T-helper 2 cell treated with Interferon-gamma antibody and Interleukin-4, amounts not matched to agents 5 μg/mL and 100 μg/mL, for 36 hours (primary cell): ENCODE data around the gene STRIP2.
"Not testable (repeated sequence)": the region's sequence is repeated elsewhere in the genome, so short reads cannot be mapped to it uniquely, and the experiment has no call there.

ENCODE experiments used
- DNase-seq: peaks from one replicate; pipeline ENCODE4 v3.0.0; 2021; ENCODE audit warnings: low spot score
- H3K27ac Mint-ChIP-seq: one replicate; pipeline ENCODE4 v1.8.0; 2021; ENCODE audit warnings: mild to moderate bottlenecking, mixed read lengths
- H3K27me3 Mint-ChIP-seq: one replicate; pipeline ENCODE4 v1.8.0; 2021; ENCODE audit warnings: low read depth, mixed read lengths
- H3K36me3 Mint-ChIP-seq: one replicate; pipeline ENCODE4 v1.8.0; 2021; ENCODE audit warnings: low read depth, mixed read lengths
- H3K4me1 Mint-ChIP-seq: one replicate; pipeline ENCODE4 v1.8.0; 2021; ENCODE audit warnings: low read depth, mixed read lengths
- H3K4me3 Mint-ChIP-seq: one replicate; pipeline ENCODE4 v1.8.0; 2022; ENCODE audit warnings: mild to moderate bottlenecking, moderate library complexity, mixed read lengths
- H3K9me3 Mint-ChIP-seq: one replicate; pipeline ENCODE4 v1.8.0; 2021; ENCODE audit warnings: mixed read lengths

Gene STRIP2

GRCh38 chr7:129501760-129502707, 67.8 kb downstream of the STRIP2 start, which contains the start of gene SMKR1:
Gene SMKR1, plus strand, starts transcription at chr7:129502531. Its CDS starts 294 bp downstream, at chr7:129502825.
- peak within 1 kb of the TSS; percentile 83 for H3K4me3 Mint-ChIP-seq
- no peaks in the 10 kb centered on the region for H3K9me3 Mint-ChIP-seq
- H3K4me1 Mint-ChIP-seq: peaks cover 31% of the 10 kb centered on the region
- peak within 1 kb of the TSS; percentile 84 for H3K27ac Mint-ChIP-seq
- H3K36me3 Mint-ChIP-seq: no peaks in the 10 kb centered on the region
- peak; percentile 88 for DNase-seq
- H3K27me3 Mint-ChIP-seq: peaks cover 10% of the 10 kb centered on the region

GRCh38 chr7:129502708-129503685, 68.8 kb downstream of the STRIP2 start:
- Mint-ChIP-seq H3K4me1 (peaks cover 28% of the 10 kb centered on the region), H3K9me3 (no peaks in the 10 kb centered on the region)
- DNase-seq: no peak

GRCh38 chr7:129503725-129504124, 69.5 kb downstream of the STRIP2 start:
- peak overlapping the region; percentile 79 for H3K27ac Mint-ChIP-seq

More at GRCh38 chr7:129502708-129503685, 68.8 kb downstream of the STRIP2 start:
- H3K36me3 Mint-ChIP-seq: no peaks in the 10 kb centered on the region
- peaks cover 10% of the 10 kb centered on the region for H3K27me3 Mint-ChIP-seq
- peak overlapping the region; percentile 83 for H3K4me3 Mint-ChIP-seq
- peak overlapping the region; percentile 79 for H3K27ac Mint-ChIP-seq

GRCh38 chr7:129512192-129512591, 78.0 kb downstream of the STRIP2 start:
- Mint-ChIP-seq H3K27me3 (no peaks in the 10 kb centered on the region), H3K27ac (no peak overlapping the region), H3K4me1 (peaks cover 6% of the 10 kb centered on the region), H3K4me3 (no peak overlapping the region), H3K36me3 (no peaks in the 10 kb centered on the region), H3K9me3 (no peaks in the 10 kb centered on the region)
- no peak for DNase-seq

More at GRCh38 chr7:129503725-129504124, 69.5 kb downstream of the STRIP2 start:
- no peak for DNase-seq
- peaks cover 27% of the 10 kb centered on the region for H3K4me1 Mint-ChIP-seq
- peak overlapping the region; percentile 83 for H3K4me3 Mint-ChIP-seq
- no peaks in the 10 kb centered on the region for H3K9me3 Mint-ChIP-seq
- H3K36me3 Mint-ChIP-seq: no peaks in the 10 kb centered on the region
- peaks cover 10% of the 10 kb centered on the region for H3K27me3 Mint-ChIP-seq

GRCh38 chr7:129513546-129513945, 79.3 kb downstream of the STRIP2 start:
- no peak overlapping the region for H3K4me3 Mint-ChIP-seq
- H3K27ac Mint-ChIP-seq: no peak overlapping the region
- H3K4me1 Mint-ChIP-seq: no peaks in the 10 kb centered on the region
- no peaks in the 10 kb centered on the region for H3K36me3 Mint-ChIP-seq
- no peaks in the 10 kb centered on the region for H3K27me3 Mint-ChIP-seq
- no peaks in the 10 kb centered on the region for H3K9me3 Mint-ChIP-seq
- no peak for DNase-seq

- no peaks in the 10 kb centered on the region for H3K4me1 Mint-ChIP-seq
- H3K4me3 Mint-ChIP-seq: no peak overlapping the region
- H3K36me3 Mint-ChIP-seq: no peaks in the 10 kb centered on the region
- H3K27me3 Mint-ChIP-seq: peaks cover 3% of the 10 kb centered on the region
- DNase-seq: no peak
- H3K9me3 Mint-ChIP-seq: no peaks in the 10 kb centered on the region
- H3K27ac Mint-ChIP-seq: no peak overlapping the region
Measured at GRCh38 chr7:129514683-129515082, 80.5 kb downstream of the STRIP2 start.

GRCh38 chr7:129515381-129515780, 81.1 kb downstream of the STRIP2 start:
- Mint-ChIP-seq H3K36me3 (no peaks in the 10 kb centered on the region), H3K9me3 (no peaks in the 10 kb centered on the region), H3K27ac (no peak overlapping the region), H3K27me3 (peaks cover 5% of the 10 kb centered on the region), H3K4me3 (no peak overlapping the region), H3K4me1 (no peaks in the 10 kb centered on the region)
- DNase-seq: no peak

- Mint-ChIP-seq H3K36me3 (no peaks in the 10 kb centered on the region), H3K4me3 (no peak overlapping the region), H3K9me3 (no peaks in the 10 kb centered on the region), H3K27me3 (peaks cover 20% of the 10 kb centered on the region), H3K27ac (no peak overlapping the region), H3K4me1 (no peaks in the 10 kb centered on the region)
- DNase-seq: no peak
Measured at GRCh38 chr7:129517931-129518330, 83.7 kb downstream of the STRIP2 start.

GRCh38 chr7:129519464-129519863, 85.2 kb downstream of the STRIP2 start:
- Mint-ChIP-seq H3K36me3 (no peaks in the 10 kb centered on the region), H3K9me3 (no peaks in the 10 kb centered on the region), H3K4me3 (no peak overlapping the region), H3K4me1 (no peaks in the 10 kb centered on the region), H3K27me3 (peaks cover 24% of the 10 kb centered on the region), H3K27ac (no peak overlapping the region)
- DNase-seq: no peak

- Mint-ChIP-seq H3K36me3 (peaks cover 3% of the 10 kb centered on the region), H3K9me3 (no peaks in the 10 kb centered on the region), H3K27ac (no peak overlapping the region), H3K4me1 (peaks cover 3% of the 10 kb centered on the region), H3K4me3 (no peak overlapping the region), H3K27me3 (peaks cover 26% of the 10 kb centered on the region)
- no peak for DNase-seq
Measured at GRCh38 chr7:129522088-129522970, 88.1 kb downstream of the STRIP2 start.

GRCh38 chr7:129522971-129523340, 88.7 kb downstream of the STRIP2 start:
- Mint-ChIP-seq H3K4me3 (no peak overlapping the region), H3K36me3 (peaks cover 3% of the 10 kb centered on the region), H3K27me3 (peaks cover 26% of the 10 kb centered on the region), H3K27ac (no peak overlapping the region), H3K9me3 (no peaks in the 10 kb centered on the region), H3K4me1 (peaks cover 3% of the 10 kb centered on the region)
- no peak for DNase-seq

GRCh38 chr7:129523924-129524323, 89.7 kb downstream of the STRIP2 start:
- DNase-seq: no peak
- Mint-ChIP-seq H3K36me3 (peaks cover 3% of the 10 kb centered on the region), H3K27ac (no peak overlapping the region), H3K27me3 (peaks cover 26% of the 10 kb centered on the region), H3K4me3 (no peak overlapping the region), H3K4me1 (peaks cover 3% of the 10 kb centered on the region), H3K9me3 (no peaks in the 10 kb centered on the region)

- not testable (repeated sequence) for H3K36me3 Mint-ChIP-seq, H3K4me1 Mint-ChIP-seq, H3K27ac Mint-ChIP-seq, H3K9me3 Mint-ChIP-seq, DNase-seq, H3K4me3 Mint-ChIP-seq
- H3K27me3 Mint-ChIP-seq: peaks cover 26% of the 10 kb centered on the region
Measured at GRCh38 chr7:129524405-129524804, 90.2 kb downstream of the STRIP2 start.
